IMR-90 (cell line): ENCODE measurements around the gene BCL2L15. TPM values are rescaled to one million over a fixed set of nuclear protein-coding genes. Genes with fewer than 3 reads are reported as not detected.
A peak's percentile ranks its signal among the peaks of the same experiment; 100 is the strongest.

Source experiments
- ATAC-seq: fragments of 200-7000 bp; cut with Tn5 transposase; 2 replicates; pipeline ENCODE4 v1.9.1; 2020; ENCODE audit warnings: low read depth, mild to moderate bottlenecking, moderate library complexity
- BruUV-seq: library from RNA; stranded (reverse); fragments of 400-500 nt; replicated peaks from 2 replicates; lab custom pipeline; 2021; lab: Mats Ljungman, UMichigan
- CTCF ChIA-PET: fragments of 300-600 bp; formaldehyde crosslinking; extraction: SDS; loops from one replicate; lab custom pipeline; 2021; ENCODE audit warnings: antibody characterized with exemption; lab: Yijun Ruan, JAX
- POLR2A ChIA-PET: fragments of 300-600 bp; sonication (Branson Sonifier 250); formaldehyde crosslinking; loops from one replicate; lab custom pipeline; 2022; ENCODE audit warnings: antibody characterized with exemption; ENCODE audit not compliant: unreplicated experiment; lab: Charles Lee
- DNase-seq: peaks from one replicate; pipeline ENCODE4 v3.0.0; 2013
- H2AFZ ChIP-seq: replicated peaks from 2 replicates; pipeline ENCODE3; 2013; ENCODE audit warnings: low read length, mild to moderate bottlenecking; ENCODE audit not compliant: poor library complexity
- H2AK5ac ChIP-seq: 2 replicates; pipeline ENCODE4 v1.6.1; 2013; ENCODE audit warnings: low read depth, low read length, inconsistent platforms
- H2AK9ac ChIP-seq: replicated peaks from 2 replicates; pipeline ENCODE3; 2013; ENCODE audit warnings: mild to moderate bottlenecking, low read depth, low read length, moderate library complexity; ENCODE audit not compliant: poor library complexity
- H2BK120ac ChIP-seq: 2 replicates; pipeline ENCODE4 v1.6.1; 2013; ENCODE audit warnings: low read depth, low read length, inconsistent platforms
- H2BK15ac ChIP-seq: 3 replicates; pipeline ENCODE4 v1.6.1; 2013; ENCODE audit warnings: low read depth, low read length, inconsistent platforms
- H2BK20ac ChIP-seq: 2 replicates; pipeline ENCODE4 v1.6.1; 2013; ENCODE audit warnings: low read depth, mild to moderate bottlenecking, inconsistent platforms, low read length, moderate library complexity
- H2BK5ac ChIP-seq: 2 replicates; pipeline ENCODE4 v1.6.1; 2013; ENCODE audit warnings: mild to moderate bottlenecking, low read depth, low read length, inconsistent platforms; ENCODE audit not compliant: poor library complexity, severe bottlenecking
- H3K14ac ChIP-seq: replicated peaks from 2 replicates; pipeline ENCODE4 v1.6.1; 2013; ENCODE audit warnings: low read depth, low read length, inconsistent platforms
- H3K18ac ChIP-seq: 2 replicates; pipeline ENCODE4 v1.6.1; 2013; ENCODE audit warnings: low read depth, low read length, control low read depth
- H3K23ac ChIP-seq: 2 replicates; pipeline ENCODE4 v1.6.1; 2013; ENCODE audit warnings: low read depth, low read length, inconsistent platforms
- H3K27ac ChIP-seq: 2 replicates; pipeline ENCODE4 v1.5.1; 2013; ENCODE audit warnings: mild to moderate bottlenecking, control low read depth, low read length; ENCODE audit not compliant: insufficient read depth
- H3K27me3 ChIP-seq: 2 replicates; pipeline ENCODE4 v1.6.1; 2013; ENCODE audit warnings: low read length; ENCODE audit not compliant: control insufficient read depth, insufficient read depth
- H3K36me3 ChIP-seq: 2 replicates; pipeline ENCODE4 v1.6.1; 2013; ENCODE audit warnings: low read length, mixed read lengths; ENCODE audit not compliant: control insufficient read depth, insufficient read depth
- H3K4ac ChIP-seq: 2 replicates; pipeline ENCODE4 v1.6.1; 2013; ENCODE audit warnings: low read depth, low read length, inconsistent platforms
- H3K4me1 ChIP-seq: 2 replicates; pipeline ENCODE4 v1.6.1; 2013; ENCODE audit warnings: low read length, mixed read lengths; ENCODE audit not compliant: control insufficient read depth, insufficient read depth
- H3K4me2 ChIP-seq: 2 replicates; pipeline ENCODE4 v1.6.1; 2013; ENCODE audit warnings: low read depth, mild to moderate bottlenecking, control low read depth, low read length, moderate library complexity
- H3K4me3 ChIP-seq: 2 replicates; pipeline ENCODE4 v1.5.1; 2013; ENCODE audit warnings: low read depth, mild to moderate bottlenecking, control low read depth, low read length, moderate library complexity; ENCODE audit not compliant: insufficient read depth
- H3K56ac ChIP-seq: 2 replicates; pipeline ENCODE4 v1.6.1; 2013; ENCODE audit warnings: low read length, inconsistent platforms; ENCODE audit not compliant: insufficient read depth; ENCODE audit errors: extremely low read depth
- H3K79me1 ChIP-seq, 2 experiments: 2 replicates each; pipeline ENCODE4 v1.6.1; 2013; ENCODE audit warnings: low read length in 2 of 2, inconsistent platforms in 1 of 2, low read depth in 1 of 2
- H3K9ac ChIP-seq: 2 replicates; pipeline ENCODE4 v1.6.1; 2013; ENCODE audit warnings: low read depth, low read length, control low read depth
- H3K9me1 ChIP-seq: 2 replicates; pipeline ENCODE4 v1.6.1; 2013; ENCODE audit warnings: low read length, inconsistent platforms; ENCODE audit not compliant: insufficient read depth
- H3K9me3 ChIP-seq: 2 replicates; pipeline ENCODE4 v1.6.1; 2013; ENCODE audit warnings: low read length; ENCODE audit not compliant: control insufficient read depth, insufficient read depth
- H4K20me1 ChIP-seq: 2 replicates; pipeline ENCODE4 v1.6.1; 2013; ENCODE audit warnings: low read length, inconsistent platforms; ENCODE audit not compliant: insufficient read depth
- H4K5ac ChIP-seq: 2 replicates; pipeline ENCODE4 v1.6.1; 2013; ENCODE audit warnings: mild to moderate bottlenecking, low read depth, low read length, control low read depth
- H4K8ac ChIP-seq, 2 experiments: 2 replicates each; pipeline ENCODE4 v1.6.1; 2013; ENCODE audit warnings: low read depth in 2 of 2, low read length in 2 of 2, control low read depth in 1 of 2, inconsistent platforms in 1 of 2
- H4K91ac ChIP-seq: 2 replicates; pipeline ENCODE4 v1.6.1; 2013; ENCODE audit warnings: low read depth, low read length, inconsistent platforms; ENCODE audit not compliant: insufficient read depth
- CTCF ChIP-seq: conservative IDR thresholded peaks from 2 replicates; pipeline ENCODE4 v1.5.1; 2012; ENCODE audit warnings: mild to moderate bottlenecking, low read depth, low read length, improper control_type of control experiment
- ELK1 ChIP-seq: fragments of 150-350 bp; IDR thresholded peaks from 2 replicates; pipeline ENCODE4 v1.6.1; 2016; ENCODE audit warnings: low read depth, mild to moderate bottlenecking, low read length, moderate library complexity, borderline replicate concordance
- MAFK ChIP-seq: IDR thresholded peaks from 2 replicates; pipeline ENCODE4 v1.6.1; 2012; ENCODE audit warnings: low read depth, low read length, improper control_type of control experiment
- MAZ ChIP-seq: IDR thresholded peaks from 2 replicates; pipeline ENCODE4 v1.6.1; 2012; ENCODE audit warnings: low read depth, mild to moderate bottlenecking, low read length, improper control_type of control experiment, moderate library complexity, borderline replicate concordance
- MXI1 ChIP-seq: IDR thresholded peaks from 2 replicates; pipeline ENCODE4 v1.6.1; 2012; ENCODE audit warnings: low read depth, mild to moderate bottlenecking, low read length, moderate library complexity, borderline replicate concordance
- WGBS, 2 experiments: methylation state at CpG; one replicate each; pipeline versions ENCODE4 v1.1.5 to v1.1.7; 2013; ENCODE audit warnings: missing lambda C conversion rate in 2 of 2; ENCODE audit not compliant: insufficient read length in 1 of 2; ENCODE audit errors: extremely low coverage in 2 of 2; 5-methylcytosine and 5-hydroxymethylcytosine counted together
- dilution Hi-C: fragments of 300-500 bp; cut with HindIII; formaldehyde crosslinking; loops from one replicate; pipeline ENCODE4 v1.14.3; 2018; ENCODE audit warnings: low sequenced_read_pairs; ENCODE audit not compliant: unreplicated experiment
- in situ Hi-C: fragments of 300-500 bp; cut with MboI; formaldehyde crosslinking; loops from 3 replicates; pipeline ENCODE4 v1.14.3; 2019; ENCODE audit warnings: low sequenced_read_pairs, inconsistent platforms, mixed read lengths
- intact Hi-C: fragments of 100-400 bp; cut with micrococcal nuclease; formaldehyde crosslinking; loops from 2 replicates; pipeline ENCODE4 v1.10.0; 2022
- polyA plus RNA-seq, 3 experiments: library from polyadenylated mRNA; depleted of rRNA; stranded (reverse); fragments of >200 nt; gene quantifications; 2 replicates each; pipeline ENCODE4 v1.2.3, GENCODE V29; 2012; ENCODE audit warnings: low replicate concordance in 1 of 3
- total RNA-seq: library from RNA; depleted of rRNA; stranded (reverse); fragments of >200 nt; gene quantifications from 2 replicates; pipeline ENCODE4 v1.2.3, GENCODE V29; 2012

BCL2L15 gene
- total and polyA plus RNA-seq, 2 of the 4 experiments (the other 2 are of a cell fraction): under 0.01 to 0.15 TPM

GRCh38 chr1:113859478-113860175 is 27.8 kb downstream of the BCL2L15 start (continued):
- TF ChIP-seq MAZ: no peak

- Histone ChIP-seq H3K9me3 (no peaks in the 10 kb centered on the region), H3K23ac (no peak overlapping the region), H4K5ac (no peak overlapping the region), H4K8ac (no peak overlapping the region), H3K4me1 (peaks cover 10% of the 10 kb centered on the region), H4K91ac (no peak overlapping the region), H3K27ac (no peak overlapping the region), H3K4me2 (no peak overlapping the region), H3K4me3 (no peak overlapping the region), H3K56ac (no peak overlapping the region), H2BK15ac (no peak overlapping the region), H2BK20ac (no peak overlapping the region), H3K4ac (no peak overlapping the region), H3K27me3 (no peaks in the 10 kb centered on the region), H3K14ac (no peak overlapping the region), H3K9ac (no peak overlapping the region), H2AK5ac (no peak overlapping the region), H3K9me1 (no peaks in the 10 kb centered on the region), H2AFZ (no peak overlapping the region), H3K36me3 (no peaks in the 10 kb centered on the region), H2AK9ac (no peak overlapping the region), H3K18ac (no peak overlapping the region), H4K20me1 (no peaks in the 10 kb centered on the region), H3K79me1 (no peaks in the 10 kb centered on the region), H2BK120ac (peak overlapping the region; percentile 93; the same call in 1 of the 2 replicates), H2BK5ac (no peak overlapping the region)
- dilution Hi-C loops (no loop called here), in situ Hi-C loops (loop anchor here (25.0 kb wide), 1 partner anchor 428 kb away; no protein-coding TSS in a partner anchor), intact Hi-C loops (no loop called here)
- WGBS, 2 experiments: no CpG with 5 or more reads among the region's 1 CpG
- ChIA-PET CTCF (no interaction called here), POLR2A (interaction anchor here (0.6 kb wide), 1 partner anchor 301 kb away, joined by 3 read pairs; no protein-coding TSS in a partner anchor)
- no peak for DNase-seq
- no peak for TF ChIP-seq MAZ
- TF ChIP-seq MXI1: no peak
- TF ChIP-seq ELK1: no peak
- peak; percentile 88 for TF ChIP-seq MAFK
- TF ChIP-seq CTCF: no peak
- BruUV-seq: no TSS peak
- no peak for ATAC-seq
Measured at GRCh38 chr1:113858982-113859381, 28.4 kb downstream of the BCL2L15 start.
